ENCODE results near the gene DRAM1.
"Not testable (repeated sequence)": the region's sequence is repeated elsewhere in the genome, so short reads cannot be mapped to it uniquely, and the experiment has no call there.

DRAM1 gene

DNA sequence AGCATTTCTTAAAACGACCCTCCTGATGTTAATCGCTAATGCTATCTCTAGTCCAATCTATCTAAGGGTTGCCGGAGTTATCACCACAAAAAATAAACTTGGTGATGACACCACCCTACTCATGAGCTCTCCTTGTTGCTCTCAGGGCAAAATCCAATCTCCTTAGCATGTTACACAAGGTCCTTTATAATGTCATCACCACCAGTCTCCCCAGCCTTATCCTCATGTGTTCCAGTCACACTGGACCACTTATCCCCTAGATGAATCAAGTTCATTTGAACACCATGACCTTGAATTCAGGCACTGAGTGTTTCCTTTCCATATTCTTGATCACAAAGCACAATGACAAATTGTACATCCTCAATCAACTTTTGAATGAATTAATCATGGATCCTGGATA is 19.0 kb upstream of the DRAM1 start:
- H3K79me2 ChIP-seq (ENCODE audit: control insufficient read depth, low read length) = no peaks in the 10 kb centered on the region
- no peaks in the 10 kb centered on the region for H3K36me3 ChIP-seq (ENCODE audit: control insufficient read depth, low read length)
- H3K27me3 ChIP-seq (ENCODE audit: control insufficient read depth, low read length) = no peaks in the 10 kb centered on the region
- no peaks in the 10 kb centered on the region for H3F3A ChIP-seq (ENCODE audit: control insufficient read depth, insufficient read depth)
- peaks cover 26% of the 10 kb centered on the region for H3K4me1 ChIP-seq (ENCODE audit: control insufficient read depth, low read length)
- no peaks in the 10 kb centered on the region for H3K9me3 ChIP-seq (ENCODE audit: control insufficient read depth, insufficient read depth, low read length)
- no peaks in the 10 kb centered on the region for H3K9me2 ChIP-seq (replicated peaks; ENCODE audit: control insufficient read depth, low read length)
- TF ChIP-seq, protein P1, sequence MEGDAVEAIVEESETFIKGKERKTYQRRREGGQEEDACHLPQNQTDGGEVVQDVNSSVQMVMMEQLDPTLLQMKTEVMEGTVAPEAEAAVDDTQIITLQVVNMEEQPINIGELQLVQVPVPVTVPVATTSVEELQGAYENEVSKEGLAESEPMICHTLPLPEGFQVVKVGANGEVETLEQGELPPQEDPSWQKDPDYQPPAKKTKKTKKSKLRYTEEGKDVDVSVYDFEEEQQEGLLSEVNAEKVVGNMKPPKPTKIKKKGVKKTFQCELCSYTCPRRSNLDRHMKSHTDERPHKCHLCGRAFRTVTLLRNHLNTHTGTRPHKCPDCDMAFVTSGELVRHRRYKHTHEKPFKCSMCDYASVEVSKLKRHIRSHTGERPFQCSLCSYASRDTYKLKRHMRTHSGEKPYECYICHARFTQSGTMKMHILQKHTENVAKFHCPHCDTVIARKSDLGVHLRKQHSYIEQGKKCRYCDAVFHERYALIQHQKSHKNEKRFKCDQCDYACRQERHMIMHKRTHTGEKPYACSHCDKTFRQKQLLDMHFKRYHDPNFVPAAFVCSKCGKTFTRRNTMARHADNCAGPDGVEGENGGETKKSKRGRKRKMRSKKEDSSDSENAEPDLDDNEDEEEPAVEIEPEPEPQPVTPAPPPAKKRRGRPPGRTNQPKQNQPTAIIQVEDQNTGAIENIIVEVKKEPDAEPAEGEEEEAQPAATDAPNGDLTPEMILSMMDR (IDR thresholded peaks at IDR 0.05; ENCODE audit: low read depth, low read length, poor library complexity, severe bottlenecking) = no peak
- no peak for TF ChIP-seq EZH2phosphoT487 (IDR thresholded peaks at IDR 0.05; ENCODE audit: borderline replicate concordance, low read length)
- H3K27ac ChIP-seq (ENCODE audit: low read depth, low read length) = no peak overlapping the region
- H4K20me1 ChIP-seq (ENCODE audit: control insufficient read depth, insufficient read depth, low read depth, low read length) = no peaks in the 10 kb centered on the region
- no peak overlapping the region for H3K4me2 ChIP-seq (ENCODE audit: low read length)
- no peak overlapping the region for H3K4me3 ChIP-seq (ENCODE audit: low read length)

DNA sequence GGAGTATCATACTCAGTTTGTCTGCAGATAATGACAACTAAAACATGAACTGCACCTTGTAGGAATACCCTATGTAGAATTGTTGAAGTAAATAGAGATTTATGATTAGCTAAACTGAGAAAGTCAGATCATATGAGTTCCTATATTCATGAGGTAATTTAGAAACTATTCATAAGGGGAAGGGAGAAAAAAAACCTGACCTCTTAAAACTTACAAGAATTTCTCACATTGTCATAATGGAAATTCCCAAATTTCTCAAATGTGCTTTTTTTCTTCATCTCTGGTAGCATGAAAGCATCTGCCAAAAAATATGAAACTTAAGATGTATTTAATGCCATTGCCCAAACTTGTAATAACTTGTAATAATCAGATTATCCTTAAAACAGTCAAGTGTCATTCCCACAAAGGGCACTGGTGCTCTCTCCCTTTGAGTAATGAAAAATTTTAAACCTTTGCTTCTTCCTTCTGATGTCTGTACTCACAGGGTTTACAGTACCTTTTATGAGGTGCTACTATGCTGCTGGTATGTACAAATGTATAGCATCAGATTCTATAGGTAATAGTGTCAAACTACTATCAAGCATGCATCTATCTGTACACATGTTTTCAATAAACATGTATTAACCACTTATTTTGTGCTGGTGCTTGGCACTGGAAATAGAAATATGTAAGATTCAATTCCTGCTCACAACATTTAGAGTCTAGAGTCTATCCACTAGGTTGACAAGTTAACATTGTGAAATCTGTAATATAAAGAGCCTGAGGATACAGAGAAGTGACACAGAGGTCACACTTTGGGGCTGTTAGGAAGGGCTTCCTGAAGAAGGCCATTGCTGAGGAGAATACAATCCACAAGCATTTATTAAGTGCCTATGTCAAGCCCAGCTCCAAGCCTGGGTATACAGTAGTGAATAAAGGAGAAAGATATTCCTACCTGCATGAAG is 17.4 kb upstream of the DRAM1 start:
- H3K4me2 ChIP-seq (ENCODE audit: low read length) = no peak overlapping the region
- H3F3A ChIP-seq (ENCODE audit: control insufficient read depth, insufficient read depth) = no peaks in the 10 kb centered on the region
- H3K9me2 ChIP-seq (replicated peaks; ENCODE audit: control insufficient read depth, low read length) = no peaks in the 10 kb centered on the region
- H4K20me1 ChIP-seq (ENCODE audit: control insufficient read depth, insufficient read depth, low read depth, low read length) = no peaks in the 10 kb centered on the region
- no peak overlapping the region for H3K4me3 ChIP-seq (ENCODE audit: low read length)
- TF ChIP-seq, protein P1 (IDR thresholded peaks at IDR 0.05; ENCODE audit: low read depth, low read length, poor library complexity, severe bottlenecking) = no peak
- TF ChIP-seq EZH2phosphoT487 (IDR thresholded peaks at IDR 0.05; ENCODE audit: borderline replicate concordance, low read length) = no peak
- no peaks in the 10 kb centered on the region for H3K27me3 ChIP-seq (ENCODE audit: control insufficient read depth, low read length)
- no peak overlapping the region for H3K27ac ChIP-seq (ENCODE audit: low read depth, low read length)
- no peaks in the 10 kb centered on the region for H3K36me3 ChIP-seq (ENCODE audit: control insufficient read depth, low read length)
- no peaks in the 10 kb centered on the region for H3K79me2 ChIP-seq (ENCODE audit: control insufficient read depth, low read length)
- peaks cover 19% of the 10 kb centered on the region for H3K4me1 ChIP-seq (ENCODE audit: control insufficient read depth, low read length)
- no peaks in the 10 kb centered on the region for H3K9me3 ChIP-seq (ENCODE audit: control insufficient read depth, insufficient read depth, low read length)

DNA sequence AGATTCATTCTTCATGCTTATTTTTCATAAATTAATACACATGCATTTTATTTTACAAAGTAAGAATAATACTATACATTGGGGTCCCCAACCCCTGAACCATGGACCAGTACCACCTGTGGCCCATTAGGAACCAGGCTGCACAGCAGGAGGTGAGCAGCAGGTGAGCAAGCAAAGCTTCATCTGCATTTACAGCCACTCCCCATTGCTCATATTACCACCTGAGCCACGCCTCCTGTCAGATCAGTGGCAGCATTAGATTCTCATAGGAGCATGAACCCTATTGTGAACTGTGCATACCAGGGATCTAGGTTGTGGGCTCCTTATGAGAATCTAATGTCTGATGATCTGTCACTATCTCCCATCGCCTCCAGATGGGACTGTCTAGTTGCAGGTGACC is 15.7 kb upstream of the DRAM1 start:
- H3K4me1 ChIP-seq (ENCODE audit: control insufficient read depth, low read length); H3K4me2 ChIP-seq (ENCODE audit: low read length); H3K27ac ChIP-seq (ENCODE audit: low read depth, low read length); H3K36me3 ChIP-seq (ENCODE audit: control insufficient read depth, low read length); H3K4me3 ChIP-seq (ENCODE audit: low read length); H3K79me2 ChIP-seq (ENCODE audit: control insufficient read depth, low read length); H3K9me3 ChIP-seq (ENCODE audit: control insufficient read depth, insufficient read depth, low read length); H3K27me3 ChIP-seq (ENCODE audit: control insufficient read depth, low read length); H4K20me1 ChIP-seq (ENCODE audit: control insufficient read depth, insufficient read depth, low read depth, low read length); H3K9me2 ChIP-seq (replicated peaks; ENCODE audit: control insufficient read depth, low read length); H3F3A ChIP-seq (ENCODE audit: control insufficient read depth, insufficient read depth): not testable (repeated sequence)

- Histone ChIP-seq H3K9me3 (ENCODE audit: control insufficient read depth, insufficient read depth, low read length) (no peaks in the 10 kb centered on the region), H3K4me1 (ENCODE audit: control insufficient read depth, low read length) (no peaks in the 10 kb centered on the region), H3K36me3 (ENCODE audit: control insufficient read depth, low read length) (no peaks in the 10 kb centered on the region), H3K4me3 (ENCODE audit: low read length) (no peak overlapping the region), H3K4me2 (ENCODE audit: low read length) (no peak overlapping the region), H3F3A (ENCODE audit: control insufficient read depth, insufficient read depth) (no peaks in the 10 kb centered on the region), H3K9me2 (replicated peaks; ENCODE audit: control insufficient read depth, low read length) (no peaks in the 10 kb centered on the region), H3K79me2 (ENCODE audit: control insufficient read depth, low read length) (no peaks in the 10 kb centered on the region), H3K27me3 (ENCODE audit: control insufficient read depth, low read length) (no peaks in the 10 kb centered on the region), H4K20me1 (ENCODE audit: control insufficient read depth, insufficient read depth, low read depth, low read length) (no peaks in the 10 kb centered on the region), H3K27ac (ENCODE audit: low read depth, low read length) (no peak overlapping the region)
- TF ChIP-seq EZH2phosphoT487 (IDR thresholded peaks at IDR 0.05; ENCODE audit: borderline replicate concordance, low read length) = no peak
- TF ChIP-seq, protein P1 (IDR thresholded peaks at IDR 0.05; ENCODE audit: low read depth, low read length, poor library complexity, severe bottlenecking) = no peak
These were observed 15.1 kb upstream of the DRAM1 start for GRCh38 chr12:101862245-101862644.
